HG03558 (cell line): ENCODE measurements around the gene KCNJ14.

Source experiments
- ATAC-seq: cut with Tn5 transposase; IDR thresholded peaks from one replicate; pipeline ENCODE4 v1.9.1; 2021; ENCODE audit warnings: moderate number of reproducible peaks; ENCODE audit not compliant: unreplicated experiment; ENCODE audit errors: extremely low read depth

KCNJ14 gene

DNA sequence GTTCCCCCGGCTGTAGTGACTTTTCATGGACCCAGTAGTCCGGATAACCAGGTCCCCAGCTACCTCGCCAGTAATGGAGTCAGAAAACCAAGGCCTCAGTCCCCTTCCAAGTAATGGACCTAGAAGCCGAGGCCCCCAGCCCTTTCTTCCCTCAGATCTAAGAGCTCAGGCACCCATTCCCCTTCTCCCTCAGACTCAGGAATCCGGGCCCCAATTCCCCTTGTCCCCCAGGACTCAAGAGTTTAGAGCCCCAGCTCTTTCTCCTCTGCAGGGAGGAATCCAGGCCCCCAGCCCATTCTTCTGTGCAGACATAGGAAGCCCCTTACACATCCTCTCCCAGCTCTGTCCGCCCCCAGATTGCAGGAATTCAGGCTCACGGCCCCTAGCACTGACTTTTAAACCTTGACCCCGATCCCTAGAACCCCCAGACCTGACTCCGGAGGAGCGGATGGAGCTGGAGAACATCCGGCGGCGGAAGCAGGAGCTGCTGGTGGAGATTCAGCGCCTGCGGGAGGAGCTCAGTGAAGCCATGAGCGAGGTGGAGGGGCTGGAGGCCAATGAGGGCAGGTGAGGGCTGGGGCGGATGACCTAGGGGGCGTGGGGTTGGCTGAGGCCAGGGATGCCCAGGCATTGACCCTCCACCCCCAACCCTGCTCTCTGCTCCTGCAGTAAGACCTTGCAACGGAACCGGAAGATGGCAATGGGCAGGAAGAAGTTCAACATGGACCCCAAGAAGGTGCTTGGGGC, 14.7 kb downstream of the KCNJ14 start:
- no peak for ATAC-seq

DNA sequence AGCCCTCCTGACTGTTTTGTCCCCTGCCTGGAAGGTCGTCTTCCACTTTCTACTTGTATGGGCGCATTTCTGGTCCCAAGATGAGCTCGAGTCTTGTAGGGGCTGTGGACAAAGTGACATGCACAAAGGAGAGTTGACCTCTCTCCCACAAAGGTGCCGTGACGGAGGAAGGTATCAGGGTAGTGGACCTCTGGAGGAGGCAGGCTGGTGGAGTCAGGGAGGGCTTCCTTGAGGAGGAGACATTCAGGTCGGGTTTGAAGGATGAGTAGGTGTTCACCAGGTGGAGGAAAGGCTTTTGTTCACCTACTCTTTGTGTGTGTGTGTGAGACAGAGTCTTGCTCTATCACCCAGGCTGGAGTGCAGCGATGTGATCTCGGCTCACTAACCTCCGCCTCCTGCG, 15.5 kb downstream of the KCNJ14 start:
- no peak for ATAC-seq

DNA sequence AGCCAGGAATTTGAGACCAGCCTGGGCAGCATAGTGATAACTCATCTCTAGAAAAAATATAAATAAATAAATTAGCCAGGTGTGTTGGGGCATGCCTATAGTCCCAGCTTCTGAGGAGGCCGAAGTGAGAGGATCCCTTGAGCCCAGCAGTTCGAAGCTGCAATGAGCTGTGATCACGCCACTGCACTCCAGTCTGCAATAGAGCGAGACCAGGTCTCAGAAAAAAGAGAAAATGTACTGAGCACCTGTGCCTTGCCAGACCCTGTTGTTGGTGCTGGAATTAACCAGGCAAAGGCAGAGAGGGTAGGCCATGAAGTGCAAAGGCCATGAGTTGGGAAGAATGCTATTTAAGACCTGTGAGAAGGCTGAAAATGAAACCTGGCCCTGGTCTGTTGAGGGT, 16.5 kb downstream of the KCNJ14 start:
- no peak for ATAC-seq

DNA sequence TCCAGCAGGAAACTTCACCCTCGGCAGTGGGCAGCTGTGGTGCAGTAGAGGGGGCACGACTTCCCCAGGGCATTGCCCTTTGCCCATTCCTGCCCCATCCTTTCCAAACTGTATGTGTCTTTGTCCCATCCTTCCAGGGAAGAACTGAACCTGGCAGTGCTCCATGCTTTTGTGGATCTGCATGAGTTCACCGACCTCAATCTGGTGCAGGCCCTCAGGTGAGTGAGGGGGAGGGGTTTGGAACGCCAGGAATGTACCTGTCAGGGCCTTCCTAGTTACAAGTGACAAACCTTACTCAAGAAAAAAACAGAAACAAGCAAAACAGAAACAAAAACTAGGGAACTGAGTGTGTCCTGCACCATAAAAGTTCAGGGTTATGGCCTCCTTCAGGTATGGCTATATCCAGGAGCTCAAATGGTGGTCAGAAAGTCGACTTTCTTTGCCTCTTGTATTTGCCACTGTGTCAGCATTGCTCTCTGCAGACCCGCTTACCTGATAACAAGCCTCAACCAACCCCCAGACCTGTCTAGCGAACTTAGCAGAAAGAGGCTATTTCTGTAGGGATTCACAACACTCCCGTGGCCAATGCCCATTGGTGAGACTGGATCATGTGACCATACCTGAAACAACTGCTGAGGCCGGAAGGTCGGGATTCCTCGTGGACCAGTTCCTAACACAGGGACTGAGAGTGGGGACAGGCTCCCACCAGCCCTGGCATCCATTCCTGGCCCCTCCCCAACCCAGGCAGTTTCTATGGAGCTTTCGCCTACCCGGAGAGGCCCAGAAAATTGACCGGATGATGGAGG, 18.0 kb downstream of the KCNJ14 start:
- ATAC-seq: no peak

DNA sequence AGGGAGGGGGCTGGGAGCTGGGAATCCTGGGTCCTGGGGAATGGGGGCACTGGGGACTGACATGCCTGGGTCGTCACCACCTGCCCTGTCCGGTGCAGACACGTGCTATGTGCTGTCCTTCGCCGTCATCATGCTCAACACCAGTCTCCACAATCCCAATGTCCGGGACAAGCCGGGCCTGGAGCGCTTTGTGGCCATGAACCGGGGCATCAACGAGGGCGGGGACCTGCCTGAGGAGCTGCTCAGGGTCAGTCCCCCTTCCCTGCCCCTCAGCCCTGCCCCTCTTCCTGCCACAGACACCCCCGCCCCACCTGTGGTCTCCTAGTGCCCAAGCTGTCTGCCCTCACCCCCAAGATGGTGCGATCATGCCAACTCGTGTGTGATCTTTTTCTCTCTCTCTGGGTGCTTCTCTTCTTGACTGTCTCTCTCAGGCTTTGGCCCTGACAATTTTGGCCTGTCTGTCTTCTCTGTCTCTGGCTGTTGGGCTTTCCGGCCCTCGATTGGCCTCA, 18.8 kb downstream of the KCNJ14 start:
- ATAC-seq: no peak

DNA sequence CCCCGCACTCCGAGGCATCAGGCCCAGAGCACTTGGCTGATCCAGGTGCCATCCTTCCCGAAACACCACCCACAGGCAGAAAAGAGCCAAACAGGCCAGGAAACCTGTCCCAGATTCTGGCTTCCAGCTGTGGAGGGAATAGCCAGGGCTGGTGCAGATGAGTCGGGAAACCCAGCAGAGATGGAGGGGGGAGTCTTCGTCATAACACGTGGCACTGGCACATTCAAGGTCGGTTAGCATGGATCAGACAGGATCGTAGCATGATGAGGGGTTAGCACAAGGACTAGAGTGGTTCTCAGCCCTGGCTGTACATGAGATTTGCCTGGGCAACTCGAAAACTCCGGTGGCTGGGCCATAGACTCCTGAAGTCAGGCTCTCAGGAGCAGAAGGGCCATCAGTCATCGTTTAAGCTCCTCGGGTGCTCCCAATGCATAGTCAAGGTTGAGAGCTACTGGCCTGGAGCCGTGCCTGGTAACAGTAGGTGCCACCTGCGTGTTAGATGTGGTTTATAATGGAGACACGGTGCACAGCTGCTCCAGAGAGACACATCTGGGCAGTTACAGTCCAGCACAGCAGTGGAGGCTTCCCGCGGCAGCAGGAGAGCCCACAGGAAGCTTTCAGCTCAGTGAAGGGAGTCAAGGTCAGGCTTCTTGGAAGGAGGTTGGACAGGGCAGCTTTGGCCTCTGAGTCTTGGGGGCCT, 20.1 kb downstream of the KCNJ14 start:
- no peak for ATAC-seq

DNA sequence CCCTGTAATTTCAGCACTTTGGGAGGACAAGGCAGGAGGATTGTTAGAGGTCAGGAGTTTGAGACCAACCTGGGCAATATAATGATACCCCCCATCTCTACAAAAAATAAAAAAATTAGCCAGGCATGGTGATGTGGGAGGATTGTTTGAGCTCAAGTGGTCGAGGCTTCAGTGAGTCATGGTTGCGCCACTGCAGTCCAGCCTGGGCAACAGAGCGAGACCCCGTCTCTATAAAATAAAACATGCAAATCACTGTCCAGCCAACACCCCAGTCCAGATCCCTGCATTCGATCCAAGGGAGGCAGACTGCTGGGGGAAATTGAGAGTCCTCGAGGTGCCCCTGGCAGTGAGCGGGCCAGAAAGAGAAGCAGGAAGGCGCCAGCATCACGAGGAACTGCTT, 20.8 kb downstream of the KCNJ14 start:
- no peak for ATAC-seq

DNA sequence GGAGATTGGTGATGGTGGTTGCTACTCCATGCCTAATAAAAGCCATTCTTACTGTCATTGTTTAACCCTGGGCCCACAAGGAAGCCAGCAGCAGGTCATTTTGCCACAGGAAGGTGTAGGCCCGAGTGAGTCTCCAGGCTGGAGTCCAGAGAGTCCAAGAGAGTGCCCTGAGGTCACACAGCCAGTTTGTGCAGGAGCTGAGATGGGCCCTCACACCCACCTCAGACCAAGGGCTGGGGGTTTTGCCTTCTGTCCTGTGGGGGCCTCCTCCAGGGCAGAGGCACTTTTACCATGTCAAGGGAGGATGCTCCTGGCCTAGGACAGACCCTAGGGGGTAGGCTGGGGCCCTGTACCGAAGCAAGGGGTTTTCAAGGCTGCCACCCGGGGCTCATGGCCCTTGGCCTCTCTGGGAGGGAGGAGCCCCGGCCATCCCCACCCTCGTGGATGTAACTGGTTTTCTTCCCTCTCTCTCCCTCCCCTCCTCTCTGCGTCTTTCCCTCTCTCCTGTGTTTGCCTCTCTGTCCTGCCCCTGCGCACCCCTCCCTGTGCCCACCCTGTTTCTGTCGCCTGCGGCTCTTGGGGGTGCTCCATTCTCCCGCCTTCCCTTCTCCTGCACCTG, 21.8 kb downstream of the KCNJ14 start:
- no peak for ATAC-seq

DNA sequence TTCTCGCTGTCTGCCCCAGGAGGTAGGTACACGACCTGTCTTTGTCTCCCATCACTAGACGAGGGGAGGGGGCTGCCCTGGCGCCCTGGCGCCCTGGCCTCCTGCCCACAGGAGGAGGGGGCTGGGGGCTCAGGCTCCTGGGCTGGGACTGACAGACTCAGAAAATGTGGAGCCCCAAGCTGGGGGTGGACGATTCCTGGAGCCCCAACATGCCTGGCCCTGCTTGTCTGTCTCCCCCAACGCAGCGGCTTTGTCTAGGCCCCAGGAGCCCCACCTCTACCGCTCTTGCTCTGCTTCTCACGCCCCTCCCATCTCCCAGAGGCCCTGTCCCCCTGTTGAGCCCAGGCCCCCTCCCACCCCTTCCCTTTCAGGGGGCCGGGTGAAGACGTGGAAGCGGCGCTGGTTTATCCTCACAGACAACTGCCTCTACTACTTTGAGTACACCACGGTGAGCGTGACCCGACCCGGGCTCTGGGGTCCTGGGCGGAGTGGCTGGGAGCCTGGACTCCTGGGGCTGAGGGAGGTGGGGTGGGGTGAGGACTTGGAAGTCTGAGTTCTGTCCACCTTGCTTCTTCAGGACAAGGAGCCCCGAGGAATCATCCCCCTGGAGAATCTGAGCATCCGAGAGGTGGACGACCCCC, 22.4 kb downstream of the KCNJ14 start:
- no peak for ATAC-seq

DNA sequence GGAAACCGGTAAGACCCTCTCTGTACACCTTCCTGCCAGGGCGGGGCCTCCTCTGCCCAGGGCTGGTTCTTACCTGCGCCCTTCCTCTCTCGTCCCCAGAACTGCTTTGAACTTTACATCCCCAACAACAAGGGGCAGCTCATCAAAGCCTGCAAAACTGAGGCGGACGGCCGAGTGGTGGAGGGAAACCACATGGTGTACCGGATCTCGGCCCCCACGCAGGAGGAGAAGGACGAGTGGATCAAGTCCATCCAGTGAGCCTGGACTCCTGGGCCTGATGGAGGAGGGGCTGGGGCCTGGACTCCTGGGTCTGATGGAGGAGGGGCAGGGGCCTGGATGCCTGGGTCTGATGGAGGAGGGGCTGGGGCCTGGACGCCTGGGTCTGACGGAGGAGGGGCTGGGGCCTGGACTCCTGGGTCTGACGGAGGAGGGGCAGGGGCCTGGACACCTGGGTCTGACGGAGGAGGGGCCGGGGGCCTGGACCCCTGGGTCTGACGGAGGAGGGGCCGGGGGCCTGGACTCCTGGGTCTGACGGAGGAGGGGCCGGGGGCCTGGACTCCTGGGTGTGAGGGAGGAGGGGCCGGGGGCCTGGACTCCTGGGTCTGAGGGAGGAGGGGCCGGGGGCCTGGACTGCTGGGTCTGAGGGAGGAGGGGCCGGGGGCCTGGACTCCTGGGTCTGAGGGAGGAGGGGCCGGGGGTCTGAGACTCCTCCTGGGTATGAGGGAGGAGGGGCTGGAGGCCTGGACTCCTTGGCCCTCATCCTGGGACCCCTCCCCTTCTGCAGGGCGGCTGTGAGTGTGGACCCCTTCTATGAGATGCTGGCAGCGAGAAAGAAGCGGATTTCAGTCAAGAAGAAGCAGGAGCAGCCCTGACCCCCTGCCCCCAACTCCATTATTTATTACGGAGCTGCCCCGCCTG, 23.2 kb downstream of the KCNJ14 start:
- ATAC-seq: no peak

DNA sequence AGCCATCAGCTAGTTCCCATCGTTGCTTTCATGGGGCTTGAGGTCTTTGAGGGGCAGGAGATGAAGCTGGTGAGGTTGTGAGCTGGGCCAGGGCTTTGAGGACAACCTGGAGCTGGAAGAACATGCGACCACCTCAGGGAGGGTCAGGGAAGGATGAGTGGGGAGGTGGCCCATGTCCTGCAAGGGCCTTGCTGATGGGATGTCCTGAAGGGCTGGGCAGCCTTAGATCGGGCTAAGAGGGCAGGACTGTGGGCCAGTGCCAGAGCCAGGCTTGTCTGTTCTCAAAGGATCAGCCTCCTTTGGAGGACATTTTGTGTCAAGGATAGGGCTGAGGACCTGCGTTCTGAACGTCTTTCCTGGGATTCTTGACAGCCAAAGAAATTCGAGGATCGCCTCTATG, 24.3 kb downstream of the KCNJ14 start:
- no peak for ATAC-seq

DNA sequence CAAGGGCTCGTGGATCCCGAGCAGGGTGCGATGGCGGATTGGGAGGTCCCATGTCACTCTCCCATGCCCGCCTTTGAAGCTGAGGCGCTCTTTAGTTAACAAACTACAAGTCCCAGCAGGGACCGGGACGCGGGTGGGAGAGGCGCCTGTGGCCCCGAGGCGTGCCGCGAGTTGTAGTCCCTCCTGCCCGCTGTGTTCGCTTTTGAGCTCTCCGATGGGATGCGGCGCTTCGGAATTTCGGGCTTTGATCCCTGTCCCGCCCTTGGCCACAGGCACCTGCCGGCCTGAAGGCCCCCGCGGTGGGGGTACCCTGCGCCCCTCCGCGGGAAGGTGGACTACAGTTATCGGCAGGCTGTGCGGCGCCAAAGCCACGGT, 24.8 kb downstream of the KCNJ14 start:
- no peak for ATAC-seq

DNA sequence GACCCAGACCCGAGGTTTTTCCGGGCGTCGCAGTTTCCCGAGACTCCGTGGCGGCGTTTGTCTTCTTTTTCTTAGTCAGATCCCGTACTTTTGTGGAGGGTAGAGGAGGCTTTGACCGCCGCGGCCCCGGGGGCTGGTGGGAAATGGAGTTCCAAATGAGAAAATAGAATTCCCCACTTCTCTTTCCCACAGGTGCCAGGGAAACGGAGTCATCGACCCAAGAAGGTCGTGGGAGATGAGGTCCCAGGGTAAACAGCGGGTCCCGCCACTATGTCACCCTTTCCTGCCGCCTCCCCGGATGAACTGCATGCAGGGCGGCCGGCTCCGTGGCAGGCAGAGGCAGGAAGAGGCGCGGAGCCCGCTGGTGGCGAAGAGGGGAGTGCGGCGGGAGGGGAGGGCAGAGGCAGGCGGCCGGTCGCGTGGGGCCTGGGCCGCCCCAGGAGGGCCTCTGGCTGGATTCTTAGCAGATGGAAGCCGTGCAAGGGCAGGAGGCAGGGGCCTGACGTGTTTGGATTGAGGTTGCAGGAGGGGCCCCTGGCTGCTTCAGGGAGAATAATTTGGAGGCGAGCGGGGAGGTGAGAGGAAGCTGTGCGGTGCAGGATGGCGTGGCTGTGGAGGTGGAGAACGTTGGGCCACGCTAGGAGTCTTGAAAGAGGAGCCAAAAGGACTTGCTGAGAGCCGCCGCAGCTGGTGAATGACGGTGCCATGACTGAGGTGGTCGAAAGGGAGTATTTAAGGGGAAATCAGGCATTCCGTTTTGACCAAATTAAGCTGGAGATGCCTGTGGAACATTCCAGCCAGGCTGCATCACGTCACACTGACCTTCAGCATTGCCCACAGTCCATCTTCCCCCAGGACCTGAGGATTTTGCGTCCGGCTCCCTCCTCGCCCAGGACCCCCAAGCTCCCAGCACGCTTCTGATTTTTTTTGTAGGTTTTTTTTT, 25.5 kb downstream of the KCNJ14 start:
- no peak for ATAC-seq

DNA sequence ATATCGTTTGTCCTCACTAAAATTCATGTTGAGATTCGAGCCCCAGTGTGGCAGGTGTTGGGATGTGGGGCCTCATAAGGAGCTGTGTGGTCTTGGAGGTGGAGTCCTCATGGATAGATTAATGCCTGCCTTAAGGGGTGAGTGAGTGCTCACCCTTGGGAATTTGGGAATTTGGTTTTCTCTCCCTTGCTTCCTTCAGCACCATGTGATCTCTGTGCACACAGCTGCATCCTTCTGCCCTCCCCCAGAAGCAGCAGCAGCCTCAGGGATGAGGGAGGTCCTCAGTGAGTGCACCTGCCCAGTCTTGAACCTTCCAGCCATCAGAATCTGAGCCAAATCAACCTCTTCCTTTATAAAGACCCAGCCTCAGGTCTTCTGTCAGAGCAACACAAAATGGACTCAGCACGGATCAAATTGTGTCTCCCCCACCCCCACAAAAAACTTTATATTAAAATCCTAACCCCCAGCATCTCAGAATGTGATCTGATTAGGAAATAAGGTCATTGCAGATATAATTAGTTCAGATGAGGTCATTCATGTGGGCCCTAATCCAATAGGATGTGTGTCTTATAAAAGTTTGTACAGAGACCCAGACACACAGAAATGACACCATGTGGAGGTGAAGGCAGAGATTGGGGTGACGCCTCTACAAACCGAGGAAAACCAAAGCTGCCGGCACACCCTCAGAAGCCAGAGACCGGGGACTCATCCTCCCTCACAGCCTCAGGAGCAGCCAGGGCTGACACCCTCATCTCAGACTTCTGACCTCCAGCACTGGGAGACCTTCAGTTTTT, 26.7 kb downstream of the KCNJ14 start:
- ATAC-seq: no peak

DNA sequence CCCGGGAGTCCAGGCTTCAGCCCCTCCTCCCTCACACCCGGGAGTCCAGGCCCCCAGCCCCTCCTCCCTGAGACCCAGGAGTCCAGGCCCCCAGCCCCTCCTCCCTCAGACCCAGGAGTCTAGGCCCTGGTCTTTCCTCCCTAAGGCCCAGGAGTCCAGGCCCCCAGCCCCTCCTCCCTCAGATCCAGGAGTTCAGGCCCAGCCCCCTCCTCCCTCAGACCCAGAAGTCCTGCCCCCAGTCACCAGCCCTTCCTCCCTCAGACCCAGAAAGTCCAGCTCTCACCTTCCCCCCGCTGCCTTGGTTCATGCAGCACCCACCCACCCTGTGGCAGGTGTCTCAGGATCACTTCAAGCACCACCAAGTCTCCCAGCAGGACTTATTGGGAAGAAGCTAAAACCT, 27.9 kb downstream of the KCNJ14 start:
- no peak for ATAC-seq

DNA sequence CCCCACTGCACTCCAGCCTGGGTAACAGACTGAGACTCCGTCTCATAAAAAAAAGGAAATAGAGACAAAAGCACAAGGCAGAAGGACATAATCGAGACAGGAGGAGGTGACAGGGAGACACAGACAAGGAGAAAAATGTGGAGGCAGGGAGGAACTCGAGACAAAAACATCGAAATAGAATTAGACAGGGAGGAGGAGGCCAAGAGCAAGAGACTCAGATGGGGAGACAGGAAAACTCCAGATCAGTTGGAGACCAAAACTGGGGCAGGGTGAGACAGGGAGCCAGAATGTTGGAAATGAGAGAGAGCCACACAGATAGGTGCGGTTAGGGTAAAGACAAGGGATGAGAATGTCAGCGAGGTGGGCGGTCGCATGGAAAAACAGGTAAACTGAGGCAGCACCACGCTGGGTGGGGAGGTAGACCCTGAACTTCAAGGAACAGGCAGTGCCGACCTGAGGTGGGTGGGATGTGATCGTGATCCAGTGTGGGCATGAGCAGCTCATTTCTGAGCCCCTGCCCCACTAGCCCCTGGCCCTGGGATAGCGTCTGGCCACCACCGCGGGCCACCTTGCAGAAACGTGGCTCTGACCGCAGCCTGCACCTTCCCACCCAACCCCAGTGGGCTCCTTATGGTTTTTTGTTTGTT, 29.0 kb downstream of the KCNJ14 start:
- ATAC-seq: no peak
